Adrenal gland (tissue), 5 donors: ENCODE measurements around the gene METTL26.

Experiments
- POLR2A ChIP-seq, 2 donors: fragments of 450-650 bp; IDR thresholded peaks; one replicate each; pipeline ENCODE4 v1.6.1; 2017; ENCODE audit warnings: antibody characterized with exemption in 2 of 2, mild to moderate bottlenecking in 2 of 2, moderate library complexity in 1 of 2
- TF ChIP-seq, protein P1 (sequence below), 6 experiments: fragments of 450-650 bp in 4 of 6; fragments of 200-600 bp in 2 of 6; sonication (generic) in 1 of 6; IDR thresholded peaks; 1 replicate in 5 of 6; 2 replicates in 1 of 6; pipeline versions ENCODE4 v1.5.1 to v1.8.0; 2016 to 2021; ENCODE audit warnings: antibody characterized with exemption in 6 of 6, mild to moderate bottlenecking in 2 of 6, moderate library complexity in 1 of 6
- donor health status: DM: no; HTN: no; CAD: no.

DNA sequence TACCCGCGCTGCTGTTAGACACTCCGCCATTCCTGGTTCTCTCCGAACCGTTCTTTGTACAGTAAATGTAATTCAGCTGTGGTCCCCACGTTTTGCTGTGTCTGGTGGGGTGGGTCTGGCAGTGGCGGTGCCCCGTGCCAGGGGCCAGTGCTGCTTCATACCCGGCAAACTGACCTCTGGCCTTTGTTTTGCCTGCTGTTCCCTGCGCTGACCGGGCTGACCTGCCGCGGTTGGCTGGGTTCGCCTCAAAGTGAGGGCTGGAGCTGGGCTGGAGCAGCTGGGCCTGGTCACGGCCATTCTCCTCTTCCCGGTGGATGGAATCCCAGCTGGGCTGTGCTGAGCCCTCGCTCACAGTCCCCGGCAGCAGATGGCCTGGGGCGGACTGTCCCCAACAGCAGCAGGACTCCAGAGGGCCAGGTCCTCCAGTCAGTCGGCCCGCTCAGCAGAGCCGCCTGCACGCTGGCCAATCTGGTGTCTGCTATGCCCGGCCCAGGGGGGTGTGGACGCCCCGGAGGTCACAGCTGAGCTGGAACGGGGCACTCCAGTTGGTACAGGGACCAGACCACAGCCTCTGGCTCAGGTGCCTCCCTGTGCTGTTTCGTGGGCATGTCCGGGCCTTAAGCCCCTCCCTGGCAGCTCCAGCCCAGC is 6.8 kb downstream of the METTL26 start:
- TF ChIP-seq, protein P1, sequence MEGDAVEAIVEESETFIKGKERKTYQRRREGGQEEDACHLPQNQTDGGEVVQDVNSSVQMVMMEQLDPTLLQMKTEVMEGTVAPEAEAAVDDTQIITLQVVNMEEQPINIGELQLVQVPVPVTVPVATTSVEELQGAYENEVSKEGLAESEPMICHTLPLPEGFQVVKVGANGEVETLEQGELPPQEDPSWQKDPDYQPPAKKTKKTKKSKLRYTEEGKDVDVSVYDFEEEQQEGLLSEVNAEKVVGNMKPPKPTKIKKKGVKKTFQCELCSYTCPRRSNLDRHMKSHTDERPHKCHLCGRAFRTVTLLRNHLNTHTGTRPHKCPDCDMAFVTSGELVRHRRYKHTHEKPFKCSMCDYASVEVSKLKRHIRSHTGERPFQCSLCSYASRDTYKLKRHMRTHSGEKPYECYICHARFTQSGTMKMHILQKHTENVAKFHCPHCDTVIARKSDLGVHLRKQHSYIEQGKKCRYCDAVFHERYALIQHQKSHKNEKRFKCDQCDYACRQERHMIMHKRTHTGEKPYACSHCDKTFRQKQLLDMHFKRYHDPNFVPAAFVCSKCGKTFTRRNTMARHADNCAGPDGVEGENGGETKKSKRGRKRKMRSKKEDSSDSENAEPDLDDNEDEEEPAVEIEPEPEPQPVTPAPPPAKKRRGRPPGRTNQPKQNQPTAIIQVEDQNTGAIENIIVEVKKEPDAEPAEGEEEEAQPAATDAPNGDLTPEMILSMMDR (IDR thresholded peaks at IDR 0.05), result no peak
- no peak for TF ChIP-seq POLR2A (IDR thresholded peaks at IDR 0.05)
